SK-N-SH (cell line): ENCODE results near the gene ZNF665. TPM values are rescaled to one million over a fixed set of nuclear protein-coding genes. Genes with fewer than 3 reads are reported as not detected.

Source experiments
- CTCF ChIA-PET: fragments of 300-600, 350-600 bp; formaldehyde crosslinking; extraction: SDS; loops from one replicate; lab custom pipeline; 2021; lab: Yijun Ruan, JAX
- POLR2A ChIA-PET: fragments of 350-600 bp; sonication (Branson Sonifier 250); formaldehyde crosslinking; extraction: SDS; loops from one replicate; lab custom pipeline; 2020; ENCODE audit warnings: antibody characterized with exemption, inconsistent platforms; lab: Yijun Ruan, JAX
- DNase-seq: peaks from one replicate; pipeline ENCODE4 v3.0.0; 2012
- H2AFZ ChIP-seq: fragments of 200-600 bp; sonication (generic); 2 replicates; pipeline ENCODE4 v1.8.1; 2016; ENCODE audit warnings: antibody characterized with exemption, mild to moderate bottlenecking, low read depth
- H3F3A ChIP-seq: fragments of 200-600 bp; sonication (generic); replicated peaks from 2 replicates; pipeline ENCODE3; 2016; ENCODE audit warnings: antibody characterized with exemption, mild to moderate bottlenecking; ENCODE audit not compliant: insufficient read depth
- H3K27ac ChIP-seq, 2 experiments: fragments of 200-500 bp in 1 of 2; fragments of 200-600 bp in 1 of 2; sonication (Bioruptor generic) in 1 of 2; sonication (generic), shearing (Covaris generic) in 1 of 2; 2 replicates each; pipeline versions ENCODE4 v1.5.1 to v1.6.1; 2014 to 2016; ENCODE audit warnings: low read depth in 2 of 2, inconsistent platforms in 1 of 2, low read length in 1 of 2, mild to moderate bottlenecking in 1 of 2, mixed read lengths in 1 of 2
- H3K27me3 ChIP-seq: fragments of 200-600 bp; sonication (generic), shearing (Covaris generic); 2 replicates; pipeline ENCODE4 v1.6.1; 2016; ENCODE audit warnings: mixed run types; ENCODE audit not compliant: insufficient read depth
- H3K36me3 ChIP-seq, 2 experiments: fragments of 200-500 bp in 1 of 2; fragments of 200-600 bp in 1 of 2; sonication (Bioruptor generic) in 1 of 2; sonication (generic) in 1 of 2; replicated peaks in 1 of 2; 2 replicates each; pipeline versions ENCODE3 to v1.5.1; 2014 to 2016; ENCODE audit warnings: low read length in 1 of 2, mild to moderate bottlenecking in 1 of 2; ENCODE audit not compliant: insufficient read depth in 2 of 2, control insufficient read depth in 1 of 2
- H3K4me1 ChIP-seq, 2 experiments: fragments of 200-500 bp in 1 of 2; fragments of 200-600 bp in 1 of 2; sonication (Bioruptor generic) in 1 of 2; sonication (generic), shearing (Covaris generic) in 1 of 2; 2 replicates each; pipeline versions ENCODE4 v1.5.1 to v1.6.1; 2014 to 2016; ENCODE audit warnings: low read depth in 1 of 2, low read length in 1 of 2, mixed run types in 1 of 2; ENCODE audit not compliant: insufficient read depth in 2 of 2, control insufficient read depth in 1 of 2
- H3K4me2 ChIP-seq: fragments of 200-600 bp; sonication (generic), shearing (Covaris generic); 2 replicates; pipeline ENCODE4 v1.6.1; 2017; ENCODE audit warnings: mixed run types
- H3K4me3 ChIP-seq, 2 experiments: fragments of 200-500 bp in 1 of 2; fragments of 200-600 bp in 1 of 2; sonication (Bioruptor generic) in 1 of 2; sonication (generic), shearing (Covaris generic) in 1 of 2; 2 replicates each; pipeline versions ENCODE4 v1.5.1 to v1.8.1; 2014 to 2016; ENCODE audit warnings: low read depth in 2 of 2, inconsistent platforms in 1 of 2, low read length in 1 of 2, mild to moderate bottlenecking in 1 of 2, mixed read lengths in 1 of 2, moderate library complexity in 1 of 2
- H3K79me2 ChIP-seq: fragments of 200-600 bp; sonication (generic); 2 replicates; pipeline ENCODE4 v1.8.1; 2017; ENCODE audit warnings: mild to moderate bottlenecking; ENCODE audit not compliant: insufficient read depth
- H3K9ac ChIP-seq: fragments of 200-600 bp; sonication (generic); 2 replicates; pipeline ENCODE4 v1.6.1; 2017; ENCODE audit warnings: mixed run types
- H3K9me2 ChIP-seq: fragments of 200-600 bp; sonication (generic); 2 replicates; pipeline ENCODE4 v1.6.1; 2017; ENCODE audit warnings: mixed run types
- H3K9me3 ChIP-seq: fragments of 200-600 bp; sonication (generic); 2 replicates; pipeline ENCODE4 v1.6.1; 2017; ENCODE audit warnings: mixed run types, mild to moderate bottlenecking, moderate library complexity
- H4K20me1 ChIP-seq: fragments of 200-600 bp; sonication (generic); 2 replicates; pipeline ENCODE4 v1.6.1; 2017; ENCODE audit warnings: mild to moderate bottlenecking, mixed run types; ENCODE audit not compliant: insufficient read depth
- CHD2 ChIP-seq: fragments of 150-350 bp; IDR thresholded peaks from 2 replicates; pipeline ENCODE4 v1.6.1; 2018; ENCODE audit warnings: low read length; ENCODE audit not compliant: partially characterized antibody
- ELF1 ChIP-seq: IDR thresholded peaks from 2 replicates; pipeline ENCODE4 v1.4.0; 2012
- EP300 ChIP-seq, 2 experiments: IDR thresholded peaks; 2 replicates each; pipeline versions ENCODE4 v1.4.0 to v1.6.1; 2012; ENCODE audit warnings: borderline replicate concordance in 1 of 2, low read depth in 1 of 2, low read length in 1 of 2
- EZH2phosphoT487 ChIP-seq: fragments of 200-600 bp; sonication (generic); IDR thresholded peaks from 2 replicates; pipeline ENCODE4 v1.6.1; 2017; ENCODE audit warnings: low read depth, mixed run types, mild to moderate bottlenecking, antibody characterized with exemption, moderate library complexity, borderline replicate concordance
- GATA2 ChIP-seq: sonication (generic); formaldehyde crosslinking; IDR thresholded peaks from 2 replicates; pipeline ENCODE4 v1.5.0; 2020; ENCODE audit warnings: mild to moderate bottlenecking, missing genetic modification reagents
- MEF2A ChIP-seq: IDR thresholded peaks from 2 replicates; pipeline ENCODE4 v1.4.0; 2012; ENCODE audit warnings: low read depth, borderline replicate concordance
- NFIC ChIP-seq: IDR thresholded peaks from 2 replicates; pipeline ENCODE4 v1.4.0; 2012; ENCODE audit warnings: borderline replicate concordance
- RAD21 ChIP-seq: IDR thresholded peaks from 2 replicates; pipeline ENCODE4 v1.6.1; 2012; ENCODE audit warnings: mild to moderate bottlenecking, low read length
- RCOR1 ChIP-seq: fragments of 150-350 bp; IDR thresholded peaks from 2 replicates; pipeline ENCODE4 v1.6.1; 2017; ENCODE audit warnings: antibody characterized with exemption, low read length
- RFX5 ChIP-seq: IDR thresholded peaks from 2 replicates; pipeline ENCODE4 v1.6.1; 2012; ENCODE audit warnings: mild to moderate bottlenecking, improper control_type of control experiment, low read length
- RXRA ChIP-seq: IDR thresholded peaks from 2 replicates; pipeline ENCODE4 v1.4.0; 2012; ENCODE audit warnings: low read depth, mild to moderate bottlenecking, borderline replicate concordance
- TCF12 ChIP-seq: IDR thresholded peaks from 2 replicates; pipeline ENCODE4 v1.4.0; 2012
- TEAD4 ChIP-seq: IDR thresholded peaks from 2 replicates; pipeline ENCODE4 v1.4.0; 2012; ENCODE audit warnings: mild to moderate bottlenecking, borderline replicate concordance; ENCODE audit not compliant: insufficient read depth
- YY1 ChIP-seq: IDR thresholded peaks from 2 replicates; pipeline ENCODE4 v1.4.0; 2012; ENCODE audit warnings: low read depth, mild to moderate bottlenecking
- WGBS: methylation state at CpG from one replicate; pipeline ENCODE4 v1.1.6; 2017; ENCODE audit warnings: low lambda C conversion rate; 5-methylcytosine and 5-hydroxymethylcytosine counted together
- polyA plus RNA-seq, 3 experiments: library from polyadenylated mRNA; depleted of rRNA; stranded (reverse); fragments of >200 nt; gene quantifications; 2 replicates each; pipeline ENCODE4 v1.2.3, GENCODE V29; 2012
- TF ChIP-seq, protein P1 (sequence below): fragments of 150-350 bp; IDR thresholded peaks from 2 replicates; pipeline ENCODE4 v1.6.1; 2016; ENCODE audit warnings: mild to moderate bottlenecking, low read depth, low read length
- TF ChIP-seq, protein P2 (sequence below): IDR thresholded peaks from 2 replicates; pipeline ENCODE4; 2012
- TF ChIP-seq, protein P3 (sequence below): IDR thresholded peaks from 2 replicates; pipeline ENCODE4 v1.6.1; 2012; ENCODE audit warnings: mild to moderate bottlenecking, low read depth, low read length, moderate library complexity

Gene ZNF665
- polyA plus RNA-seq, 1 of the 3 experiments (the other 2 are of a cell fraction) = 3.2 TPM

DNA sequence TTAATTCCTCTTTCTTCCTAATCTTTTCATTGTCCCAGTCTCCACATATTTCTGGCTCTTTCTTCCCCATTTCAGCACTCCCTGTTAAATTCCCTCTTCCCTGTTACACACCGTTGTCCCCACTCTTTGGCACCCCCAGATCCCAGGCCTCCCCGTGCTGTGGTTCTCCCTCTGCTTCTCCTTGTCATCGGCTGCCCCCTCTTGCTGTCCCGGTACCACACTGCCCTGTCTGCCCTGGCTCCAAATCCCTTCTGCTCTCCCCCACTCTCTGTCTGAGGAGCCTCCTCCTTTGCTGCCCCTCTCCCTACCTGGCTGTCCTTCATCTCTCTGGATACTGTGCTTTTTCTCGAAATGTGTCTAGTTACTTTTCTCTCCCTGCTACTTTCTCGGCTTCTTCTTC is 61.4 kb downstream of the ZNF665 start:
- Histone ChIP-seq H3K27ac (no peak overlapping the region), H3K27me3 (no peaks in the 10 kb centered on the region), H3K36me3 (no peaks in the 10 kb centered on the region), H4K20me1 (no peaks in the 10 kb centered on the region), H3K9ac (no peak overlapping the region), H2AFZ (no peak overlapping the region), H3K4me1 (peaks cover 0 to 5% of the 10 kb centered on the region in 2 experiments; a peak in 1 of 4 replicates), H3K9me3 (no peaks in the 10 kb centered on the region; the same call in 1 of the 2 replicates), H3K4me2 (peak overlapping the region; percentile 44; the same call in 1 of the 2 replicates), H3K4me3 (peak overlapping the region; percentile 54 to 61; a peak in 2 of 4 replicates), H3K79me2 (no peaks in the 10 kb centered on the region), H3K9me2 (no peaks in the 10 kb centered on the region), H3F3A (no peaks in the 10 kb centered on the region)
- DNase-seq = peak; percentile 27
- WGBS = 48% methylated on average over 6 of the region's 6 CpGs
- TF ChIP-seq, protein P1, sequence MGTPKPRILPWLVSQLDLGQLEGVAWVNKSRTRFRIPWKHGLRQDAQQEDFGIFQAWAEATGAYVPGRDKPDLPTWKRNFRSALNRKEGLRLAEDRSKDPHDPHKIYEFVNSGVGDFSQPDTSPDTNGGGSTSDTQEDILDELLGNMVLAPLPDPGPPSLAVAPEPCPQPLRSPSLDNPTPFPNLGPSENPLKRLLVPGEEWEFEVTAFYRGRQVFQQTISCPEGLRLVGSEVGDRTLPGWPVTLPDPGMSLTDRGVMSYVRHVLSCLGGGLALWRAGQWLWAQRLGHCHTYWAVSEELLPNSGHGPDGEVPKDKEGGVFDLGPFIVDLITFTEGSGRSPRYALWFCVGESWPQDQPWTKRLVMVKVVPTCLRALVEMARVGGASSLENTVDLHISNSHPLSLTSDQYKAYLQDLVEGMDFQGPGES = no peak
- TF ChIP-seq RFX5 = no peak
- TF ChIP-seq, protein P2, sequence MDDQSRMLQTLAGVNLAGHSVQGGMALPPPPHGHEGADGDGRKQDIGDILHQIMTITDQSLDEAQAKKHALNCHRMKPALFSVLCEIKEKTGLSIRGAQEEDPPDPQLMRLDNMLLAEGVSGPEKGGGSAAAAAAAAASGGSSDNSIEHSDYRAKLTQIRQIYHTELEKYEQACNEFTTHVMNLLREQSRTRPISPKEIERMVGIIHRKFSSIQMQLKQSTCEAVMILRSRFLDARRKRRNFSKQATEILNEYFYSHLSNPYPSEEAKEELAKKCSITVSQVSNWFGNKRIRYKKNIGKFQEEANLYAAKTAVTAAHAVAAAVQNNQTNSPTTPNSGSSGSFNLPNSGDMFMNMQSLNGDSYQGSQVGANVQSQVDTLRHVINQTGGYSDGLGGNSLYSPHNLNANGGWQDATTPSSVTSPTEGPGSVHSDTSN = no peak
- no peak for TF ChIP-seq RAD21
- no peak for TF ChIP-seq MEF2A
- no peak for TF ChIP-seq NFIC
- no peak for TF ChIP-seq GATA2 (CRISPR knock-in tag)
- TF ChIP-seq TEAD4 = no peak
- no peak for TF ChIP-seq RCOR1
- no peak for TF ChIP-seq RXRA
- TF ChIP-seq TCF12 = no peak
- no peak for TF ChIP-seq YY1
- TF ChIP-seq ELF1 = no peak
- ChIA-PET CTCF (no interaction called here), POLR2A (no interaction called here)

DNA sequence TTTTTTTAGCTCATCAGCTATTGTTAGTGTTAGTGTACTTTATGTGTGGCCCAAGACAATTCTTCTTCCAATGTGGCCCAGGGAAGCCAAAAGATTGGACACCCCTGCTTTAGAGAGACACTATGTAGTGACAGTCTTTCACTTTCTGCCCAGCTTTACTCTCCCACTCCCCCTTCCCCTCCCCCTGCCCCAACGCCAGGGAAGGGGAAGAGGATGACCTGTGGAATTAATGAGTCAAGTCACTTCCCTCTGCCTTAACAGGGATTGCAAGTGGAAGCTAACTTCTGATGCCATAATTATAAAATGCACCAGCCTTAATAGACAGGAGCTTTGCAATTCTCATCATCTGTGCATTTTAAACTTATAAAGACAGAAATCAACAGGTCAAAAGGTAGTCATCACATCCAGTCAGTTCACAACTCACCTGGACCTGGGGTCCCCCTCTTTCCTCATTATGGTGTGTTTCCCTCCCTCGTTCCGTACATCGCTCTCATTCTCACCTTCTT is 62.0 kb downstream of the ZNF665 start:
- no peak for DNase-seq
- H3K9me3 ChIP-seq = no peaks in the 10 kb centered on the region; the same call in 1 of the 2 replicates
- no peaks in the 10 kb centered on the region for H3K79me2 ChIP-seq
- H2AFZ ChIP-seq = no peak overlapping the region
- no peaks in the 10 kb centered on the region for H3K9me2 ChIP-seq
- no peak overlapping the region for H3K4me2 ChIP-seq
- no peaks in the 10 kb centered on the region for H3F3A ChIP-seq
- H3K9ac ChIP-seq = no peak overlapping the region
- ChIA-PET POLR2A (no interaction called here), CTCF (no interaction called here)
- no peak for TF ChIP-seq GATA2 (CRISPR knock-in tag)
- TF ChIP-seq EZH2phosphoT487 = no peak
- TF ChIP-seq, protein P2 = no peak
- TF ChIP-seq CHD2 = no peak
- no peak for TF ChIP-seq EP300 (IDR thresholded peaks at IDR 0.05; ENCODE audit: borderline replicate concordance in 1 of 2, low read depth in 1 of 2, low read length in 1 of 2)
- no peak for TF ChIP-seq RFX5
- no peak for TF ChIP-seq MEF2A
- TF ChIP-seq, protein P3, sequence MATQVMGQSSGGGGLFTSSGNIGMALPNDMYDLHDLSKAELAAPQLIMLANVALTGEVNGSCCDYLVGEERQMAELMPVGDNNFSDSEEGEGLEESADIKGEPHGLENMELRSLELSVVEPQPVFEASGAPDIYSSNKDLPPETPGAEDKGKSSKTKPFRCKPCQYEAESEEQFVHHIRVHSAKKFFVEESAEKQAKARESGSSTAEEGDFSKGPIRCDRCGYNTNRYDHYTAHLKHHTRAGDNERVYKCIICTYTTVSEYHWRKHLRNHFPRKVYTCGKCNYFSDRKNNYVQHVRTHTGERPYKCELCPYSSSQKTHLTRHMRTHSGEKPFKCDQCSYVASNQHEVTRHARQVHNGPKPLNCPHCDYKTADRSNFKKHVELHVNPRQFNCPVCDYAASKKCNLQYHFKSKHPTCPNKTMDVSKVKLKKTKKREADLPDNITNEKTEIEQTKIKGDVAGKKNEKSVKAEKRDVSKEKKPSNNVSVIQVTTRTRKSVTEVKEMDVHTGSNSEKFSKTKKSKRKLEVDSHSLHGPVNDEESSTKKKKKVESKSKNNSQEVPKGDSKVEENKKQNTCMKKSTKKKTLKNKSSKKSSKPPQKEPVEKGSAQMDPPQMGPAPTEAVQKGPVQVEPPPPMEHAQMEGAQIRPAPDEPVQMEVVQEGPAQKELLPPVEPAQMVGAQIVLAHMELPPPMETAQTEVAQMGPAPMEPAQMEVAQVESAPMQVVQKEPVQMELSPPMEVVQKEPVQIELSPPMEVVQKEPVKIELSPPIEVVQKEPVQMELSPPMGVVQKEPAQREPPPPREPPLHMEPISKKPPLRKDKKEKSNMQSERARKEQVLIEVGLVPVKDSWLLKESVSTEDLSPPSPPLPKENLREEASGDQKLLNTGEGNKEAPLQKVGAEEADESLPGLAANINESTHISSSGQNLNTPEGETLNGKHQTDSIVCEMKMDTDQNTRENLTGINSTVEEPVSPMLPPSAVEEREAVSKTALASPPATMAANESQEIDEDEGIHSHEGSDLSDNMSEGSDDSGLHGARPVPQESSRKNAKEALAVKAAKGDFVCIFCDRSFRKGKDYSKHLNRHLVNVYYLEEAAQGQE = no peak
- no peak overlapping the region for H3K4me3 ChIP-seq
- H4K20me1 ChIP-seq = no peaks in the 10 kb centered on the region
- no peaks in the 10 kb centered on the region for H3K27me3 ChIP-seq
- no peaks in the 10 kb centered on the region for H3K36me3 ChIP-seq
- H3K27ac ChIP-seq = no peak overlapping the region
- peaks cover 0 to 5% of the 10 kb centered on the region in 2 experiments; a peak in 1 of 4 replicates for H3K4me1 ChIP-seq
- WGBS = 90% methylated on average over 3 of the region's 4 CpGs
